Astrocyte of the spinal cord (primary cell): ENCODE results near the gene TTC3.

Experiments used
- DNase-seq: peaks from one replicate; pipeline ENCODE4 v3.0.0; 2011; ENCODE audit warnings: low read depth, low spot score
- H3K4me3 ChIP-seq: 2 replicates; pipeline ENCODE4 v1.5.1; 2011; ENCODE audit warnings: low read depth, mild to moderate bottlenecking, low read length, moderate library complexity
- in situ Hi-C: cut with HindIII; loops from 2 replicates; pipeline ENCODE4 v1.10.0; 2017; ENCODE audit warnings: low sequenced_read_pairs
- TF ChIP-seq, protein P1 (sequence below): IDR thresholded peaks from 2 replicates; pipeline ENCODE4 v1.5.1; 2012; ENCODE audit warnings: low read depth, mild to moderate bottlenecking, low read length, inconsistent platforms

TTC3 gene

DNA sequence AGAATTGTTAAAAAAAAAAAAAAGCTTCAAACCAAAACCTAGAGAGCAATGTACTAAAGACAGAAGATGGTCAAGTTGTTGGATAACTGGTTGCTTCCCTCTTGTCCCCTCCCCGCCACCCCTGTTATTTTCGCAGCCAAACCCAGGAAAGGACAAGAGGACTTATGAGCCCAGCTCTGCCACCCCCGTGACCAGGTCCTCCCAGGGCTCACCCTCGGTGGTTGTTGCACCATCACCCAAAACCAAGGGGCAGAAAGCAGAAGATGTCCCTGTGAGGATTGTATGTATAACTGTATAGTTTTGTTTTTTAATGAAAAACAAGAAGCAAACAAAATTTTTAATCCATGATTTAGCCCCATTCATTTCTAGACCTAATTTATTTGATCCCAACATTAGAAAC lies 124.7 kb downstream of the TTC3 start:
- no peak for DNase-seq
- H3K4me3 ChIP-seq = no peak overlapping the region
- TF ChIP-seq, protein P1, sequence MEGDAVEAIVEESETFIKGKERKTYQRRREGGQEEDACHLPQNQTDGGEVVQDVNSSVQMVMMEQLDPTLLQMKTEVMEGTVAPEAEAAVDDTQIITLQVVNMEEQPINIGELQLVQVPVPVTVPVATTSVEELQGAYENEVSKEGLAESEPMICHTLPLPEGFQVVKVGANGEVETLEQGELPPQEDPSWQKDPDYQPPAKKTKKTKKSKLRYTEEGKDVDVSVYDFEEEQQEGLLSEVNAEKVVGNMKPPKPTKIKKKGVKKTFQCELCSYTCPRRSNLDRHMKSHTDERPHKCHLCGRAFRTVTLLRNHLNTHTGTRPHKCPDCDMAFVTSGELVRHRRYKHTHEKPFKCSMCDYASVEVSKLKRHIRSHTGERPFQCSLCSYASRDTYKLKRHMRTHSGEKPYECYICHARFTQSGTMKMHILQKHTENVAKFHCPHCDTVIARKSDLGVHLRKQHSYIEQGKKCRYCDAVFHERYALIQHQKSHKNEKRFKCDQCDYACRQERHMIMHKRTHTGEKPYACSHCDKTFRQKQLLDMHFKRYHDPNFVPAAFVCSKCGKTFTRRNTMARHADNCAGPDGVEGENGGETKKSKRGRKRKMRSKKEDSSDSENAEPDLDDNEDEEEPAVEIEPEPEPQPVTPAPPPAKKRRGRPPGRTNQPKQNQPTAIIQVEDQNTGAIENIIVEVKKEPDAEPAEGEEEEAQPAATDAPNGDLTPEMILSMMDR = no peak
- in situ Hi-C loops = no loop called here

DNA sequence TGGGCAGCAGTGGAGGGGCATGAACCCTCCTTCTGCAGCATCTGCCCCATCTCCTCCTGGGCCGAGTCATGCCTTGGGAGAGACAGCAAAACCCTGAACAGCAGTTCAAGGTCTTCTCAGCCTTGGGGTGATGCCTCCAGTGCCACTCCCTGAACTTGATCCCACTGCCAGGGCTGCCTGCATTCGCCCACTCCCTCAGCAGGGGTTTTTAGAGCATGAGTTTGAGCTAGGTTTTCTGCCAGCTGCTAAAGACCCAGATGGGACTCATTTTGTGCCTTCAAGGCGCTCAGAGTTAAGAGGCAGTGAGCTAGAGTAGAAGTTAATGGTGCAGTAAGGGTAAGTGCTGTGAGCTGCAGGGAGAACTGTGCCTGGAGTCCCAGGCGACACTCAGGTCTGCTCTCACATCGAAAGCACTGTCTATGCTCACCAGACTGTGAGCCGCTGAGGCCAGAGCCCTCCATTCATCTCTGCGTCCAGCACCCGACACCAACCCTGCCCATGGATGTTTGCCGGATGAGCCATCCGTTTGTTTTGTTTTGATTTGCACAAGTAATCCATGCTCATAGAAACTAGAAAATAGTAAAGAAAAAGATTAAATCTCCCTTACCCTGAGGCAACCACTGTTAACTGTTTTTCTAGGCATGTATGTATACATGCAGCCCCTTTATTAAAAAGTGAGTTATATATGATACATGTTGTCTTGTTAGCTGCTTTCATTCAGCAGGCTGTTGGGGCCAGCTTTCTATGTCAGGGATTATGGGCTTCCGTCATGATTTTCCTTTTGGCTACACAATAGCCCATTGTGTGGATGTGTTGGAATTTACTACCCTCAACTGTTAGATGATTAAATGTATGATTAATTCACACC lies 126.2 kb downstream of the TTC3 start:
- peak; percentile 74 for DNase-seq
- H3K4me3 ChIP-seq = no peak overlapping the region
- in situ Hi-C loops = no loop called here
- TF ChIP-seq, protein P1 = no peak

DNA sequence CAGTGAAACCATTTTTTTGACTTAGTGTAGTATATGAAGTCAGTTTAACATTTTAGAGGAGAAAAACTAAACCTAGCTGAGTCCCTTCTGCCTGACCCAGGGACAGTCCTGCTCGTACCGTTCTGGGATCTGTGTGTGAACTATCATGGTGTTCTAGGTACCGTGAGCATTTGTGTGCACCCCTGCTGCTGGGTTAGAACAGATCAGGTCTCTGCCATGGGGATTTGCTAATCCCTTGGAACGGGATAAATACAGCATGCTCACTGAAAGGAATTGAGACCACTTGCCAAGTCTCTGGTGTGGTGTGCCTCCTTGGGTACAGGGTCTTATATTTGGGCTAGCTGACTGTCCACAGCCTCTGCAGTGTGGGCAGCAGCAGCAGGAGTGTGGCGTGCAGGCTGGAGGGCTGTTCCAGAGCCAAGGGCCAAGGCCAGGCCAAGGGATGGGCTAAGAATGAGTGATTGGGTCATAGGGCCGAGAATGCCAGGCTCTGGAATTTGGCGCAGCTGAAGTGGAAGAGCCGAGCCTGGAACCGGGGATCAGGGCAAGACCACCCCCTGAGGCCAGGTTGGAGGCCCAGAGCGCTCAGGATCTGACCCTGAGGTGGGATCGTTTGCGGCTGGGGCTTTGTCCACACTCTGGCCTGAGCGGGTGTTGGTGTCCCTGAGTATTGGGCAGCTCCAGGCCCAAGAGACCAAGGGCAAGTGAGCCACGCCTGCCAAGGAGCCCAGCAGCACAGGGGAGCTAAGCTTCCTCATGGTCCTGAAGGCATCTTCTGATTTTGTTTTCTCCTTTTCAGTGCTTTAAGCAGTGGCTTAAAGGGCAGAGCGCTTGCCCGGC lies 127.8 kb downstream of the TTC3 start:
- H3K4me3 ChIP-seq = no peak overlapping the region
- DNase-seq = no peak
- TF ChIP-seq, protein P1 = no peak
- in situ Hi-C loops = no loop called here

DNA sequence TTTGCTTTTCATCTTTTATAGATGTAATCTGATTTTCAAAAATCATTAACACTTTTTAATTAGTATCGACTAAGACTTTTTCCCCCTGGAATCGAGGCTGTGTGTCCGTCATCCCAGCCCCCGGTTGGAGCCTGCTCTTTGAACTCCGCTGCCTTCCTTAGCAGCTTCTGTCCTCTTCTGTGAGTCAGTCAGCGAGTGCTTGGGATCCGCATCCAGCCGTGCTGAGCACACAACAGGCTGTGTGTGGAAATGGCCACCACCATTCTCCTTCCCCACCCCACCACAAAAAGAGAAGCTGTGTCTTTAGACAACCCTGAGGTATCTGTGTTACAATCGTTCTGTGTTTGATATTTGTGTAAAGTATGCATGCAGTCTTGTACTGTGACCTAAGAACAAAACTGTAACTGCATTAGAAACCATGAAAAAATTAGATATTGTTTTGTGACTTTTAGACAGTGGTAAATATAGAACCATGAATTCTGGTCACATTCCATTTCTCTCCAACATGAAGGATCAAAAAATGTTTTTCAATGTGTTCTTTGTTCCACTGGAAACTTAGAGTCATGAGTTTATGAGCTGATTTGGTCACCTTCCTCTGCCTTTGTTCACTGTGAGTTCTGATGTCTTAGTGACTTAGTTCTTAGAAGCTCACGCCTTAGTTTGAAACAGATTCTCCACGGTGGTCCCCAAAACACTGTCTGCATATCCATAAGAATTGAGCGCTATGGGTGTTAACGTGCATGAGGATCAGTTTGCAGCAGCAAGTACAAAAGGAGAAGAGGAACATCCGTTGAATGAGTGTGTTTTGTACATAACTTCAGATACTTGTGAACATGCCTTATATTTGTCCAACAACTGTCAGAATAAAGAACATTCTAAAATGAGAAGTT lies 129.4 kb downstream of the TTC3 start:
- no peak overlapping the region for H3K4me3 ChIP-seq
- no peak for DNase-seq
- TF ChIP-seq, protein P1 = no peak
- in situ Hi-C loops = no loop called here

DNA sequence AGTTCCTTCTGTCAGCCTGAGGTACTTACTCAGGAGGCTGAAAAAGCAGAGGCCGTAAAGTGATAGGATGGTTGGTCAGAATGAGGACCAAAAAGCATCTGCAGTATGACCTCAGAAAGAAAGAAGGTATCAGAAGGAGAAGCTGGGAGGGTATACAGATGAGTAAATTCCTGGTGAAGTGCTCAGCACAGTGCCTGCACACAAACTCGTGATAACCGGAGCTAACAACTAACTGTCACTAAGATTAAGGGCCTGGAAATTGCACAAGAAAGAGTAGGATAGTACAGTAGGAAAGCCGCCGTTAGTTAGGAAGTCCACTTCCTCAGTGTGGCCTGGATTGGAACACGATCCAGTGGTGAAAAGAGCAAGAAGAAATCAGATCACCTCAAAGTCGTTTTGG lies 131.5 kb downstream of the TTC3 start:
- DNase-seq = no peak
- in situ Hi-C loops = no loop called here
- TF ChIP-seq, protein P1 = no peak
- H3K4me3 ChIP-seq = no peak overlapping the region

DNA sequence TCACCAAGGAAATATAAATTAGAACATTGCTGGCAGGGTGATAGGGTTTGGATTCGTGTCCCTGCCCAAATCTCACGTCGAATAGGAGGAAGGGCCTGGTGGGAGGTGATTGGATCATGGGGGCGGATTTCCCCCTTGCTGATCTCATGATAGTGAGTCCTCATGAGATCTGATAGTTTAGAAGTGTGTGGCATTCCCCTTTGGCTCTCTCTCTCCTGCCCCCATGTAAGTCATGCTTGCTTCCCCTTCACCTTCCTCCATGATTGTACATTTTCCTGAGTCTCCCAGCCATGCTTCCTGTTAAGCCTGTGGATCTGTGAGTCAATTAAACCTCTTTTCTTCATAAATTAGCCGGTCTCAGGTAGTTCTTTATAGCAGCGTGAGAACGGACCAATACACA lies 133.4 kb downstream of the TTC3 start:
- no peak for DNase-seq
- TF ChIP-seq, protein P1 = no peak
- in situ Hi-C loops = no loop called here

More for the DNA sequence above, 133.4 kb downstream of the TTC3 start:
- no peak overlapping the region for H3K4me3 ChIP-seq
